Embryonic facial prominence (tissue), 1 donor: Measurements from ENCODE around the gene GRIN2C.

ENCODE experiments used
- DNase-seq: peaks from one replicate; pipeline ENCODE4 v3.0.0-alpha.2; 2016; ENCODE audit errors: extremely low spot score

The GRIN2C gene

GRCh38 chr17:74848656-74849399, 10.9 kb downstream of the GRIN2C start:
- DNase-seq, result no peak

- no peak for DNase-seq
These were observed 13.1 kb downstream of the GRIN2C start for GRCh38 chr17:74846621-74847020.

- DNase-seq, result no peak
These were observed 16.4 kb downstream of the GRIN2C start for GRCh38 chr17:74843352-74843627.

- no peak for DNase-seq
These were observed 16.9 kb downstream of the GRIN2C start for GRCh38 chr17:74842599-74843351.

- DNase-seq, result no peak
These were observed 17.5 kb downstream of the GRIN2C start for GRCh38 chr17:74842146-74842598.

GRCh38 chr17:74840989-74841666, 18.6 kb downstream of the GRIN2C start:
- no peak for DNase-seq

- DNase-seq, result no peak
These were observed 19.5 kb downstream of the GRIN2C start for GRCh38 chr17:74839990-74840852.

- DNase-seq, result no peak
These were observed 21.4 kb downstream of the GRIN2C start for GRCh38 chr17:74838274-74838673.

GRCh38 chr17:74836691-74837467, 22.8 kb downstream of the GRIN2C start:
- no peak for DNase-seq

- DNase-seq, result no peak
These were observed 23.5 kb downstream of the GRIN2C start for GRCh38 chr17:74836191-74836590.

- DNase-seq, result no peak
These were observed 25.9 kb downstream of the GRIN2C start for GRCh38 chr17:74833501-74834377.

GRCh38 chr17:74832421-74832820, 27.3 kb downstream of the GRIN2C start:
- no peak for DNase-seq

- DNase-seq, result no peak
These were observed 28.1 kb downstream of the GRIN2C start for GRCh38 chr17:74831444-74832146.

- no peak for DNase-seq
These were observed 28.8 kb downstream of the GRIN2C start for GRCh38 chr17:74830861-74831260.

GRCh38 chr17:74827800-74828199, 31.9 kb downstream of the GRIN2C start:
- no peak for DNase-seq

- DNase-seq, result no peak
These were observed 33.5 kb downstream of the GRIN2C start for GRCh38 chr17:74825952-74826719.

- DNase-seq, result no peak
These were observed 34.6 kb downstream of the GRIN2C start for GRCh38 chr17:74824961-74825627.

- DNase-seq, result no peak
These were observed 36.7 kb downstream of the GRIN2C start for GRCh38 chr17:74822939-74823367.
